HepG2 (cell line): ENCODE measurements around the gene FUBP3. TPM values are rescaled to one million over a fixed set of nuclear protein-coding genes. Genes with fewer than 3 reads are reported as not detected.

Source experiments
- JUNB ChIP-seq: sonication (generic); formaldehyde crosslinking; IDR thresholded peaks from 2 replicates; pipeline ENCODE4 v1.8.0; 2022; ENCODE audit warnings: missing genetic modification reagents, mild to moderate bottlenecking, borderline replicate concordance
- NCOA5 ChIP-seq: sonication (generic); formaldehyde crosslinking; IDR thresholded peaks from 2 replicates; pipeline ENCODE4 v1.4.0; 2020; ENCODE audit warnings: missing genetic modification reagents
- NFKBIZ ChIP-seq: IDR thresholded peaks from 2 replicates; pipeline ENCODE4 v1.6.1; 2018; ENCODE audit warnings: missing genetic modification reagents, missing compliant biosample characterization
- SOX6 ChIP-seq, 2 experiments: fragments of 450-650 bp in 1 of 2; sonication (generic) in 1 of 2; formaldehyde crosslinking in 1 of 2; IDR thresholded peaks; 2 replicates each; pipeline versions ENCODE4 v1.4.0 to v1.6.1; 2017 to 2020; ENCODE audit warnings: antibody characterized with exemption in 1 of 2, mild to moderate bottlenecking in 1 of 2, missing genetic modification reagents in 1 of 2
- ZNF33B ChIP-seq: sonication (generic); formaldehyde crosslinking; IDR thresholded peaks from 2 replicates; pipeline ENCODE4 v1.5.1; 2020; ENCODE audit warnings: mild to moderate bottlenecking, missing genetic modification reagents
- ZNF670 ChIP-seq: sonication (generic); formaldehyde crosslinking; IDR thresholded peaks from 2 replicates; pipeline ENCODE4 v1.8.0; 2022; ENCODE audit warnings: mild to moderate bottlenecking, missing genetic modification reagents, borderline replicate concordance
- ZNF720 ChIP-seq: sonication (generic); formaldehyde crosslinking; IDR thresholded peaks from 2 replicates; pipeline ENCODE4 v1.4.0; 2020; ENCODE audit warnings: missing genetic modification reagents
- ZNF776 ChIP-seq: sonication (generic); formaldehyde crosslinking; IDR thresholded peaks from 2 replicates; pipeline ENCODE4 v1.4.0; 2020; ENCODE audit warnings: mild to moderate bottlenecking, missing genetic modification reagents
- polyA plus RNA-seq, 8 experiments: library from polyadenylated mRNA; depleted of rRNA in 3 of 8; stranded (reverse) in 7 of 8; unstranded in 1 of 8; fragments of >200 nt; fragmentation: Illumina TruSeq in 4 of 8; extraction: Trizol in 4 of 8; gene quantifications; 2 replicates each; pipeline versions ENCODE4 v1.2.1 to v1.2.3, GENCODE V29; 2011 to 2016; ENCODE audit warnings: low read depth in 4 of 8, missing spikeins in 1 of 8, mixed read lengths in 1 of 8; ENCODE audit not compliant: insufficient read depth in 1 of 8
- total RNA-seq, 5 experiments: library from RNA; depleted of rRNA; stranded (reverse); fragments of >200 nt; fragmentation: Illumina TruSeq; extraction: Trizol; gene quantifications; 2 replicates each; pipeline ENCODE4 v1.2.3, GENCODE V29; 2016; ENCODE audit warnings: low read depth in 1 of 5
- TF ChIP-seq, protein P1 (sequence below): sonication (generic); formaldehyde crosslinking; IDR thresholded peaks from 2 replicates; pipeline ENCODE4 v1.8.1; 2023; ENCODE audit warnings: mild to moderate bottlenecking, inconsistent platforms, moderate library complexity, missing genetic modification reagents, borderline replicate concordance
- TF ChIP-seq, protein P2 (sequence below), 2 experiments: sonication (generic) in 1 of 2; formaldehyde crosslinking in 1 of 2; IDR thresholded peaks; 2 replicates each; pipeline versions ENCODE4 v1.5.1 to v1.6.1; 2011 to 2020; ENCODE audit warnings: borderline replicate concordance in 1 of 2, low read depth in 1 of 2, low read length in 1 of 2, mild to moderate bottlenecking in 1 of 2, missing genetic modification reagents in 1 of 2, moderate library complexity in 1 of 2
- TF ChIP-seq, protein P3 (sequence below): sonication (generic); formaldehyde crosslinking; IDR thresholded peaks from 2 replicates; pipeline ENCODE4 v1.4.0; 2020; ENCODE audit warnings: missing genetic modification reagents
- TF ChIP-seq, protein P4 (sequence below): sonication (generic); formaldehyde crosslinking; IDR thresholded peaks from 2 replicates; pipeline ENCODE4 v1.8.0; 2022; ENCODE audit warnings: mild to moderate bottlenecking, missing genetic modification reagents
- TF ChIP-seq, protein P5 (sequence below): sonication (generic); formaldehyde crosslinking; IDR thresholded peaks from 2 replicates; pipeline ENCODE4 v1.4.0; 2020; ENCODE audit warnings: missing genetic modification reagents, borderline replicate concordance

Gene FUBP3
- total and polyA plus RNA-seq, 2 of the 13 experiments (the other 11 are each of a cell fraction or from before 2014, with no cell fraction given) = 28.7 to 40.0 TPM

DNA sequence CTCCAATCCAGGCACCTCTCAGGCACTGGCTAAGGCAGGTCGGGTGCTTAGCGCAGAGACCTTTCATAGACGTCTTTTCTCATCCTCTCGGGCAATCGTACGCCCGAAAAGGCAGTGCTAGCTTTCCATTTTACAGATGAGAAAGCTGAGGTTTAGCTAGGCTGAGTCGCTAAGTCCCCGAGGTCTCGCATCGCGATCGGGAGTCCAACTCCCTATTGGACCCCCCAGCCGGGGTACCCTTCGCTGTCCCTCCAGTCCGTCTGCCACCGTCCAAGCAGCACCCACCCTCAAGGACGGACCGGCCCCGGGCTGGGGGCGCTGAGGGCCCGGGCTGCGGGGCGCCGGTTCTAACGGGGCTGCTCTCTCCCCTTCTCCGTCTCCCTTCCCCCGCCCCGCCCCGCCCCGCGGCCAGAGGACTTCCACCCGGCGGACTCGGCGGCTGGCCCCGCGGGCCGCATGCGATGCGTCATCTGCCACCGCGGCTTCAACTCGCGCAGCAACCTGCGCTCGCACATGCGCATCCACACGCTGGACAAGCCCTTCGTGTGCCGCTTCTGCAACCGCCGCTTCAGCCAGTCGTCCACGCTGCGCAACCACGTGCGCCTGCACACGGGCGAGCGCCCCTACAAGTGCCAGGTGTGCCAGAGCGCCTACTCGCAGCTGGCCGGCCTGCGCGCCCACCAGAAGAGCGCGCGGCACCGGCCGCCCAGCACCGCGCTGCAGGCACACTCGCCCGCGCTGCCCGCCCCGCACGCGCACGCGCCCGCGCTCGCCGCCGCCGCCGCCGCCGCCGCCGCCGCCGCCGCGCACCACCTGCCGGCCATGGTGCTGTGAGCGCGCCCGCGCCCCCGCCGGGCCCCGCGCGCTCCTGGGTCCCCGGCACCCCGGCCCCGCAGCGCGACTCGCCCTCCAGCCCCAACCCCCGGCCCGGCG lies 101.7 kb downstream of the FUBP3 start (continued):
- TF ChIP-seq, protein P1, sequence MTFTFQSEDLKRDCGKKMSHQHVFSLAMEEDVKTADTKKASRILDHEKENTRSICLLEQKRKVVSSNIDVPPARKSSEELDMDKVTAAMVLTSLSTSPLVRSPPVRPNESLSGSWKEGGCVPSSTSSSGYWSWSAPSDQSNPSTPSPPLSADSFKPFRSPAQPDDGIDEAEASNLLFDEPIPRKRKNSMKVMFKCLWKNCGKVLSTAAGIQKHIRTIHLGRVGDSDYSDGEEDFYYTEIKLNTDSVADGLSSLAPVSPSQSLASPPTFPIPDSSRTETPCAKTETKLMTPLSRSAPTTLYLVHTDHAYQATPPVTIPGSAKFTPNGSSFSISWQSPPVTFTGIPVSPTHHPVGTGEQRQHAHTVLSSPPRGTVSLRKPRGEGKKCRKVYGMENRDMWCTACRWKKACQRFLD (CRISPR knock-in tag) = 0 out of 2 replicates have a peak, but pooled peaks have one; percentile 79
- no peak; the same call in 1 of the 2 replicates for TF ChIP-seq ZNF33B
- TF ChIP-seq, protein P2, sequence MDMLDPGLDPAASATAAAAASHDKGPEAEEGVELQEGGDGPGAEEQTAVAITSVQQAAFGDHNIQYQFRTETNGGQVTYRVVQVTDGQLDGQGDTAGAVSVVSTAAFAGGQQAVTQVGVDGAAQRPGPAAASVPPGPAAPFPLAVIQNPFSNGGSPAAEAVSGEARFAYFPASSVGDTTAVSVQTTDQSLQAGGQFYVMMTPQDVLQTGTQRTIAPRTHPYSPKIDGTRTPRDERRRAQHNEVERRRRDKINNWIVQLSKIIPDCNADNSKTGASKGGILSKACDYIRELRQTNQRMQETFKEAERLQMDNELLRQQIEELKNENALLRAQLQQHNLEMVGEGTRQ (IDR thresholded peaks at IDR 0.05; ENCODE audit: low read depth, low read length) = 0 out of 2 replicates have a peak, but pooled peaks have one; percentile 5
- TF ChIP-seq, protein P2 (CRISPR knock-in tag; IDR thresholded peaks at IDR 0.05; ENCODE audit: borderline replicate concordance) = peak; percentile 21; the same call in 1 of the 2 replicates
- TF ChIP-seq, protein P3, sequence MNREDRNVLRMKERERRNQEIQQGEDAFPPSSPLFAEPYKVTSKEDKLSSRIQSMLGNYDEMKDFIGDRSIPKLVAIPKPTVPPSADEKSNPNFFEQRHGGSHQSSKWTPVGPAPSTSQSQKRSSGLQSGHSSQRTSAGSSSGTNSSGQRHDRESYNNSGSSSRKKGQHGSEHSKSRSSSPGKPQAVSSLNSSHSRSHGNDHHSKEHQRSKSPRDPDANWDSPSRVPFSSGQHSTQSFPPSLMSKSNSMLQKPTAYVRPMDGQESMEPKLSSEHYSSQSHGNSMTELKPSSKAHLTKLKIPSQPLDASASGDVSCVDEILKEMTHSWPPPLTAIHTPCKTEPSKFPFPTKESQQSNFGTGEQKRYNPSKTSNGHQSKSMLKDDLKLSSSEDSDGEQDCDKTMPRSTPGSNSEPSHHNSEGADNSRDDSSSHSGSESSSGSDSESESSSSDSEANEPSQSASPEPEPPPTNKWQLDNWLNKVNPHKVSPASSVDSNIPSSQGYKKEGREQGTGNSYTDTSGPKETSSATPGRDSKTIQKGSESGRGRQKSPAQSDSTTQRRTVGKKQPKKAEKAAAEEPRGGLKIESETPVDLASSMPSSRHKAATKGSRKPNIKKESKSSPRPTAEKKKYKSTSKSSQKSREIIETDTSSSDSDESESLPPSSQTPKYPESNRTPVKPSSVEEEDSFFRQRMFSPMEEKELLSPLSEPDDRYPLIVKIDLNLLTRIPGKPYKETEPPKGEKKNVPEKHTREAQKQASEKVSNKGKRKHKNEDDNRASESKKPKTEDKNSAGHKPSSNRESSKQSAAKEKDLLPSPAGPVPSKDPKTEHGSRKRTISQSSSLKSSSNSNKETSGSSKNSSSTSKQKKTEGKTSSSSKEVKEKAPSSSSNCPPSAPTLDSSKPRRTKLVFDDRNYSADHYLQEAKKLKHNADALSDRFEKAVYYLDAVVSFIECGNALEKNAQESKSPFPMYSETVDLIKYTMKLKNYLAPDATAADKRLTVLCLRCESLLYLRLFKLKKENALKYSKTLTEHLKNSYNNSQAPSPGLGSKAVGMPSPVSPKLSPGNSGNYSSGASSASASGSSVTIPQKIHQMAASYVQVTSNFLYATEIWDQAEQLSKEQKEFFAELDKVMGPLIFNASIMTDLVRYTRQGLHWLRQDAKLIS = no peak
- TF ChIP-seq ZNF776 (CRISPR knock-in tag) = peak; percentile 89
- TF ChIP-seq NCOA5 (CRISPR knock-in tag) = no peak
- TF ChIP-seq JUNB = peak; percentile 33; the same call in 1 of the 2 replicates
- no peak for TF ChIP-seq ZNF720 (CRISPR knock-in tag)
- TF ChIP-seq NFKBIZ (CRISPR knock-in tag) = peak; percentile 71; the same call in 1 of the 2 replicates
- TF ChIP-seq, protein P4, sequence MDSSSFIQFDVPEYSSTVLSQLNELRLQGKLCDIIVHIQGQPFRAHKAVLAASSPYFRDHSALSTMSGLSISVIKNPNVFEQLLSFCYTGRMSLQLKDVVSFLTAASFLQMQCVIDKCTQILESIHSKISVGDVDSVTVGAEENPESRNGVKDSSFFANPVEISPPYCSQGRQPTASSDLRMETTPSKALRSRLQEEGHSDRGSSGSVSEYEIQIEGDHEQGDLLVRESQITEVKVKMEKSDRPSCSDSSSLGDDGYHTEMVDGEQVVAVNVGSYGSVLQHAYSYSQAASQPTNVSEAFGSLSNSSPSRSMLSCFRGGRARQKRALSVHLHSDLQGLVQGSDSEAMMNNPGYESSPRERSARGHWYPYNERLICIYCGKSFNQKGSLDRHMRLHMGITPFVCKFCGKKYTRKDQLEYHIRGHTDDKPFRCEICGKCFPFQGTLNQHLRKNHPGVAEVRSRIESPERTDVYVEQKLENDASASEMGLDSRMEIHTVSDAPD = peak; percentile 73; the same call in 1 of the 2 replicates
- TF ChIP-seq, protein P5, sequence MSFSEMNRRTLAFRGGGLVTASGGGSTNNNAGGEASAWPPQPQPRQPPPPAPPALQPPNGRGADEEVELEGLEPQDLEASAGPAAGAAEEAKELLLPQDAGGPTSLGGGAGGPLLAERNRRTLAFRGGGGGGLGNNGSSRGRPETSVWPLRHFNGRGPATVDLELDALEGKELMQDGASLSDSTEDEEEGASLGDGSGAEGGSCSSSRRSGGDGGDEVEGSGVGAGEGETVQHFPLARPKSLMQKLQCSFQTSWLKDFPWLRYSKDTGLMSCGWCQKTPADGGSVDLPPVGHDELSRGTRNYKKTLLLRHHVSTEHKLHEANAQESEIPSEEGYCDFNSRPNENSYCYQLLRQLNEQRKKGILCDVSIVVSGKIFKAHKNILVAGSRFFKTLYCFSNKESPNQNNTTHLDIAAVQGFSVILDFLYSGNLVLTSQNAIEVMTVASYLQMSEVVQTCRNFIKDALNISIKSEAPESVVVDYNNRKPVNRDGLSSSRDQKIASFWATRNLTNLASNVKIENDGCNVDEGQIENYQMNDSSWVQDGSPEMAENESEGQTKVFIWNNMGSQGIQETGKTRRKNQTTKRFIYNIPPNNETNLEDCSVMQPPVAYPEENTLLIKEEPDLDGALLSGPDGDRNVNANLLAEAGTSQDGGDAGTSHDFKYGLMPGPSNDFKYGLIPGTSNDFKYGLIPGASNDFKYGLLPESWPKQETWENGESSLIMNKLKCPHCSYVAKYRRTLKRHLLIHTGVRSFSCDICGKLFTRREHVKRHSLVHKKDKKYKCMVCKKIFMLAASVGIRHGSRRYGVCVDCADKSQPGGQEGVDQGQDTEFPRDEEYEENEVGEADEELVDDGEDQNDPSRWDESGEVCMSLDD (CRISPR knock-in tag) = peak; percentile 40; the same call in 1 of the 2 replicates
- TF ChIP-seq ZNF670 (CRISPR knock-in tag) = no peak
- TF ChIP-seq SOX6 (IDR thresholded peaks at IDR 0.05) = no peak
- peak; percentile 65 for TF ChIP-seq SOX6 (CRISPR knock-in tag; IDR thresholded peaks at IDR 0.05)
